Spinal cord (tissue), 10 donors: ENCODE measurements around the gene HS6ST3. TPM values are rescaled to one million over a fixed set of nuclear protein-coding genes. Genes with fewer than 3 reads are reported as not detected.
"Not testable (repeated sequence)": the region's sequence is repeated elsewhere in the genome, so short reads cannot be mapped to it uniquely, and the experiment has no call there.

Experiments
- DNase-seq, 6 donors: peaks; one replicate each; pipeline versions ENCODE4 v3.0.0 to v3.0.0-alpha.2; 2013 to 2015; ENCODE audit warnings: low spot score in 6 of 6, low read depth in 4 of 6
- H3K27ac ChIP-seq: one replicate; pipeline ENCODE4 v1.5.1; 2013; ENCODE audit warnings: low read depth, low read length, control low read depth
- H3K27me3 ChIP-seq: one replicate; pipeline ENCODE4 v1.6.1; 2013; ENCODE audit warnings: low read length; ENCODE audit not compliant: control insufficient read depth, insufficient read depth
- H3K36me3 ChIP-seq: one replicate; pipeline ENCODE4 v1.6.1; 2013; ENCODE audit warnings: low read length; ENCODE audit not compliant: control insufficient read depth, insufficient read depth
- H3K4me1 ChIP-seq: one replicate; pipeline ENCODE4 v1.6.1; 2013; ENCODE audit warnings: low read length; ENCODE audit not compliant: control insufficient read depth, insufficient read depth
- H3K4me3 ChIP-seq: one replicate; pipeline ENCODE4 v1.5.1; 2013; ENCODE audit warnings: low read depth, low read length, control low read depth
- H3K9me3 ChIP-seq: one replicate; pipeline ENCODE4 v1.6.1; 2013; ENCODE audit warnings: low read length; ENCODE audit not compliant: control insufficient read depth, insufficient read depth
- WGBS: methylation state at CpG from one replicate; pipeline ENCODE4 v1.1.5; 2013; ENCODE audit warnings: missing lambda C conversion rate; ENCODE audit not compliant: insufficient coverage; 5-methylcytosine and 5-hydroxymethylcytosine counted together
- polyA plus RNA-seq, 2 donors: library from polyadenylated mRNA; unstranded; fragments of 120-200 nt; gene quantifications; one replicate each; pipeline ENCODE4 v1.2.1, GENCODE V29; 2013; ENCODE audit not compliant: insufficient read length in 2 of 2
- total RNA-seq, 2 donors: library from RNA; depleted of rRNA in 1 of 2; stranded (reverse); fragments of 120-200 nt in 1 of 2; fragments of >200 nt in 1 of 2; gene quantifications; one replicate each; pipeline versions ENCODE4 v1.2.3 to v1.2.4, GENCODE V29; 2013 to 2014
- donor health status: healthy.

HS6ST3 gene
- total and polyA plus RNA-seq, 4 donors: 7.7 to 36.2 (median 23.7) TPM

GRCh38 chr13:96490496-96490989, 400.6 kb downstream of the HS6ST3 start:
- peaks cover 1% of the 10 kb centered on the region for H3K9me3 ChIP-seq
- H3K4me3 ChIP-seq: no peak overlapping the region
- DNase-seq: no peak
- no peak overlapping the region for H3K27ac ChIP-seq
- no peaks in the 10 kb centered on the region for H3K27me3 ChIP-seq
- no peaks in the 10 kb centered on the region for H3K36me3 ChIP-seq
- H3K4me1 ChIP-seq: no peaks in the 10 kb centered on the region
- WGBS: 100% methylated on average over 2 of the region's 5 CpGs

- no peaks in the 10 kb centered on the region for H3K36me3 ChIP-seq
- DNase-seq: no peak
- no peak overlapping the region for H3K27ac ChIP-seq
- no CpG with 5 or more reads among the region's 2 CpGs for WGBS
- no peak overlapping the region for H3K4me3 ChIP-seq
- H3K27me3 ChIP-seq: no peaks in the 10 kb centered on the region
- no peaks in the 10 kb centered on the region for H3K4me1 ChIP-seq
- peaks cover 1% of the 10 kb centered on the region for H3K9me3 ChIP-seq
These were observed 401.2 kb downstream of the HS6ST3 start for GRCh38 chr13:96491103-96491502.

GRCh38 chr13:96492766-96493165, 402.9 kb downstream of the HS6ST3 start:
- no peaks in the 10 kb centered on the region for H3K9me3 ChIP-seq
- H3K4me1 ChIP-seq: no peaks in the 10 kb centered on the region
- 40% methylated on average over 4 of the region's 4 CpGs for WGBS
- no peak overlapping the region for H3K27ac ChIP-seq
- DNase-seq: peak in 2 of 6 donors; percentile 36 to 53
- no peaks in the 10 kb centered on the region for H3K27me3 ChIP-seq
- no peak overlapping the region for H3K4me3 ChIP-seq
- no peaks in the 10 kb centered on the region for H3K36me3 ChIP-seq

GRCh38 chr13:96499656-96500055, 409.7 kb downstream of the HS6ST3 start:
- Histone ChIP-seq H3K4me1 (no peaks in the 10 kb centered on the region), H3K27ac (no peak overlapping the region), H3K9me3 (no peaks in the 10 kb centered on the region), H3K4me3 (no peak overlapping the region), H3K36me3 (no peaks in the 10 kb centered on the region), H3K27me3 (no peaks in the 10 kb centered on the region)
- 92% methylated on average over 2 of the region's 5 CpGs for WGBS
- DNase-seq: no peak

GRCh38 chr13:96500953-96501352, 411.0 kb downstream of the HS6ST3 start:
- H3K9me3 ChIP-seq: no peaks in the 10 kb centered on the region
- H3K36me3 ChIP-seq: no peaks in the 10 kb centered on the region
- H3K4me3 ChIP-seq: no peak overlapping the region
- H3K4me1 ChIP-seq: no peaks in the 10 kb centered on the region
- no peaks in the 10 kb centered on the region for H3K27me3 ChIP-seq
- DNase-seq: no peak
- H3K27ac ChIP-seq: no peak overlapping the region
- WGBS: 80% methylated on average over 1 of the region's 1 CpG

- no peaks in the 10 kb centered on the region for H3K27me3 ChIP-seq
- H3K4me3 ChIP-seq: no peak overlapping the region
- WGBS: no CpG with 5 or more reads among the region's 1 CpG
- H3K36me3 ChIP-seq: no peaks in the 10 kb centered on the region
- no peaks in the 10 kb centered on the region for H3K9me3 ChIP-seq
- no peak overlapping the region for H3K27ac ChIP-seq
- H3K4me1 ChIP-seq: no peaks in the 10 kb centered on the region
- no peak for DNase-seq
These were observed 413.6 kb downstream of the HS6ST3 start for GRCh38 chr13:96503481-96503880.

GRCh38 chr13:96511587-96511986, 421.7 kb downstream of the HS6ST3 start:
- H3K27ac ChIP-seq: no peak overlapping the region

GRCh38 chr13:96519380-96519779, 429.5 kb downstream of the HS6ST3 start:
- DNase-seq: no peak
- WGBS: 100% methylated on average over 1 of the region's 1 CpG

More at GRCh38 chr13:96511587-96511986, 421.7 kb downstream of the HS6ST3 start:
- no peak for DNase-seq
- no peaks in the 10 kb centered on the region for H3K36me3 ChIP-seq
- H3K9me3 ChIP-seq: no peaks in the 10 kb centered on the region
- H3K27me3 ChIP-seq: no peaks in the 10 kb centered on the region
- H3K4me1 ChIP-seq: no peaks in the 10 kb centered on the region
- no CpG with 5 or more reads among the region's 2 CpGs for WGBS
- no peak overlapping the region for H3K4me3 ChIP-seq

GRCh38 chr13:96524398-96525020, 434.6 kb downstream of the HS6ST3 start:
- not testable (repeated sequence) for H3K27me3 ChIP-seq, DNase-seq, H3K4me1 ChIP-seq, H3K9me3 ChIP-seq, H3K4me3 ChIP-seq, H3K36me3 ChIP-seq, H3K27ac ChIP-seq
- 87% methylated on average over 9 of the region's 11 CpGs for WGBS

More at GRCh38 chr13:96519380-96519779, 429.5 kb downstream of the HS6ST3 start:
- H3K27ac ChIP-seq: no peak overlapping the region
- no peaks in the 10 kb centered on the region for H3K9me3 ChIP-seq
- no peaks in the 10 kb centered on the region for H3K36me3 ChIP-seq
- H3K4me3 ChIP-seq: no peak overlapping the region
- H3K4me1 ChIP-seq: no peaks in the 10 kb centered on the region
- H3K27me3 ChIP-seq: no peaks in the 10 kb centered on the region

GRCh38 chr13:96525715-96526114, 435.8 kb downstream of the HS6ST3 start:
- Histone ChIP-seq H3K27me3 (no peaks in the 10 kb centered on the region), H3K4me3 (no peak overlapping the region), H3K36me3 (no peaks in the 10 kb centered on the region), H3K27ac (no peak overlapping the region), H3K4me1 (no peaks in the 10 kb centered on the region), H3K9me3 (no peaks in the 10 kb centered on the region)
- no peak for DNase-seq
- no CpG with 5 or more reads among the region's 2 CpGs for WGBS
